GM18499 (cell line): Measurements from ENCODE around the gene KCNK10.

ENCODE experiments used
- ATAC-seq: cut with Tn5 transposase; IDR thresholded peaks from one replicate; pipeline ENCODE4 v1.9.1; 2021; ENCODE audit warnings: moderate number of reproducible peaks; ENCODE audit not compliant: insufficient read depth, unreplicated experiment

Gene KCNK10

DNA sequence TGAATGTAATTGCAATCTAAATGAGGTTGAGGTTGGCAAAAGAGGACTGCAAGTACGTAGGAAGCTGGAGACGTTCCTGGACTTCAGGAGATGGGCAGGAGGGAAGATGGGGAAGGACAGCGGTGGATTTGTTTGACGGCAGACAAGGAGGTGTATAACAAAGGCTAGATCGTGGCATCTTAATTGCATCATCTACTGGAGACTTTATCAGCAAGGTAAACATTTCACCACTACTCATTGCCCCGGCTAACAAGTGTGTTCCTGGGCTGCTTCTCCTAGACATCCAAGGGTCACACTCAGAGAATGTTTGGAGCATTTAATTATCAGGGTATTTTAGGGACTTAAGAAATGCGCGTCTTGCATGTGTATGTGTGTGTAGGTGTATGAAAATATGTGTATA, 128.5 kb downstream of the KCNK10 start:
- no peak for ATAC-seq

DNA sequence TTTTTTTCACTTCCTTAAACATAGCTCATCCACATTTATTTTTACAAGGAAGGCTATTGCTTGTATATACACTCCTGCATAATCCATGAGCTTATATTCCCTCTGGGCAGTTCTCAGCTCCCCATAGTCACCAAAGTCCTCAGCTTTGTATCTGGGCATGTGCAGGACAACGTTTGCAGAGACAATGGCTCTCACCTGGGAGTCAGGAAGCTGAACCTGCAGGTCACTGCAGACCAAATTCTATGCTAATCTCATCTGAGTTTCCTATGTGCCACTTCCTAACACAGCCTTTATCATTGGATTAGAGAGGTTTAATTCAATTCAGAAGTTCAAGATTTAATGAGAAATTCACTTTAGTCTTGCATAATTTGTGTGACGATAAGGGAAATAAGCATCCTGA, 131.5 kb downstream of the KCNK10 start:
- no peak for ATAC-seq

DNA sequence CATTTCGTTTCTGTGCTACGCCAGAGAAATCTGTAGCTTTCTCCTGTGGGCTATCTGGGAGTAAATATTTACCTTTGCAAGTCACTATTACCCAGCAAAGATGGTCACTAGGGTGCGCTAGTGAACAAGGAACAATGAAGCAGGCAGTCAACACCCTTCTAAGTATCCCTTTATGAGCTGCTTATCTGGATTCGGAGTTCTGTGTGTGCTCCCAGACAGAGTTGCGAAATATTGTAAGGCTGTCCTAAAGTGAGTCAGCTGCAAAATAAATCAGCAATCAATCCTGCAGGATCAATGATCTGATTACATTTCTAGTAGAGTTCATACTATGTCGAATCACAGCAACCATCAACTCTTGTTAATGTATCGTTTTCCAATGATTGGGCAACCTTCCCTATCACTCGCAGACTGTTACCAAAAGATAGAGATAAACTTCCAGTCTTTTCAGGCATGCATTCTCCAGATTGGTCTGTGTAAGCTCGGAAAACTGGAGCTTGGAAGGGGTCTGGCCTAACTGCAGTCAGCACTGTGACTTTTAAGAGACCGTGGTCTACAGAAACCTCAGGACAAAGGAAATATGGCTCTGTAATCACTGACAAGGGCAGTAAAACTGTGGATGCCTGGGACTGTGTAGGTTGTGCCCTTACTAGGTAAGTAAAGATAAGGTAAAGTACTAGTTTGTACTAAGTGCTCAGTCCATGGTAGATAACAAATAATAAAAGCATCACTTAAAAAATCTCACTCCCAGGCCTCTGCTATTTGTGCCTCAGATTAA, 133.5 kb downstream of the KCNK10 start:
- no peak for ATAC-seq

DNA sequence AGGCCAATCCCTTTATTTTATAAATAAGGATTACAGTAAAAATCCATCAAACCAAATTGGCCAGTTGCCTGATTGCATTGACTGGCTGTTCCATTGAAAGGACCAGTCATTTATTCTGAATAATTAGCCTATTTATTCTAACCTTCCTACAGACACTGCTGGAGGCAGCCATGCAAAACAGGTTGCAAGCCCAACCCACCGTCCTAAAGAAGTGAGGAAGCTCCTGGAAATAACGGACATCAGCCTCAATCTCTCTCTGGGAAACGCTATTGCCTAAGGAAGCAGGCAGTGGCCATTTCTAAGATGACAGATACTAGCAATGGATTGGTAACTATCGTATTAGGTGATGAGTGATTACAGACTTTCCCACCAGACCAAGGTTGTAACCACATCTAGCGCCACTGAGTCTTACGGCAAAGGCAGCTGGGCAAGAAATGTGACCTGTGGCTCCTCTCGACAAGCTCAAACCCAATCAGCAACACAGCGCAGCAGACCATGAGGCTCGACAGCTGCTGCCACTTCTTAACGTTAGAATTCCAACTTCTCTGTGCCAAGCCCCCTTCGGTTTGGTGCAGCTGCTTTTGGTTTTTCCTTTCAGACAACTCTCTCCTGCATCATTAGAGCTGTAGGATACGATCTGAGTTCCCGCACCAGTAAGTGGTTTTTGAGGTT, 134.2 kb downstream of the KCNK10 start:
- no peak for ATAC-seq

DNA sequence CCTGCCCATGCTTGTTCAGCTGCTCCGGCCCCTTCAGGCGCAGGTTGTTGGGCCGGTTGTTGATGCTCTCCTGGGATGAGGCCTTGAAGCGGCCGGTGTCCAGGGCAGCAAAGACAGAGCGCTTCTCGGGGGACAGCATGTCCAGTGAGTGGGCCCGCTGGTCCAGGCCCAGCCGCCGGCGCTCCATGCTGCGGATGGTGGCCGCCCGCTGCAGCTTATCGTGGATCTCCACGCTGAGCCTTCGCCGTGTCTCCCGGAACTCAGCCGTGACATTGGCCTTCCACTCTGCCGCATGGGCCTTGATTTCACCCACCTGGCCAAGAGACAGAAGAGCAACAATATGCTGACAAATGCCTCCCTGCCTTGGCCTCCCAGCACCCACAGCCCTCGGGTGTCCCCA, 137.2 kb downstream of the KCNK10 start:
- no peak for ATAC-seq

DNA sequence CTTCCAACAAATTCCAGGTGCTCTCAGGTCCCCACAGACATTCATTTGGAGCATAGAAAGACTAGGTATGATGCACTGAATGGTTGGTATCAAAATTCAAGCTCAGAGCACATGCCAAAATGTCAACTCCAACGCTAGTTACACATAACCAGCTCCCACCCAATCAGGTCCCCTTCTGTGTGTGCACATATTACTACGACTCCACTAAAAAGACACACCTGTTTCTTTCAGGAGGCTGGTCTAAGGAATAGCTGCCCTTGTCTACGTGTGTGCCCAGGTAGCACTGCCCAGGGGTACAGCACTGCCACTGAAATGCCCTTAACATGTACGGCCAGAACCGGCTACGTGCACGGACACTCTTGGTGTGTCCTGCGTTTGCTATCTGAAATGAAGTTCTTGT, 138.1 kb downstream of the KCNK10 start:
- no peak for ATAC-seq

DNA sequence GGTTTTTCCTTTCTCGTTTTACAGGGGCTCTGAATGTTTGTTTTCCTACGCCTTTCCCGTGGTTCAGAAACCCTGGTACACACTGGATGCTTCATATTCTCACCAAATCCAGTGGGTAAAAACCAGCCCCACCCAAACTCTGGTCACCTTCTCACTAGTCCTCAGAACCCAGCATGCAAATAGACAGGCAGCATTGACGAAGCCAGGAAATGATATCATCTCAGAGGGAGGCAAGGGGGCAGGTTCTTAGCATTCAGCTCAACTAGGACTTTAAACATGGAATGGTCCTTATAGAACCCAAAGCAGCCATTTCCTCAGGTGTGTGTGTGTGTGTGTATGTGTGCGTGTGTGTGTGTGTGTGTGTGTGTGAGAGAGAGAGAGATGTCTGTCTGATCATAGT, 142.0 kb downstream of the KCNK10 start:
- no peak for ATAC-seq

DNA sequence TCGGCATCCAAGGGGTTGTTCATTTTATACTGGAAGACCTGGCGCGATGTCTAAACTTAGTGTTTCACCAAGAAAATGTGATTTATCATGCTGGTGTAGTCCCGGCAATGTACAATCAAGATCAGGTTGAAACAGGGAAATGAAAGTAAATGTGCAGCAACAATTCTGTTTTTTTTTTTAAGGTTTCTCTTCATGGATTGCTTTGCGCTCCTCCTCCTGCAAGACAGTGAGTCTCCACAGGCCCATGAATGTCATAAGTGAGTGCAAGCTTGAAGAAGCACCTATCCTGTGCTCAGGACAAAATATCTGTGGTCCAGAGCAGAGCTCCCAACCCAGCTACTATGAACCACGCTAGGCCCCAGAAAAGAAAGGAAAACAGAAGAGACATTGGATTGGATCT, 143.4 kb downstream of the KCNK10 start:
- no peak for ATAC-seq

DNA sequence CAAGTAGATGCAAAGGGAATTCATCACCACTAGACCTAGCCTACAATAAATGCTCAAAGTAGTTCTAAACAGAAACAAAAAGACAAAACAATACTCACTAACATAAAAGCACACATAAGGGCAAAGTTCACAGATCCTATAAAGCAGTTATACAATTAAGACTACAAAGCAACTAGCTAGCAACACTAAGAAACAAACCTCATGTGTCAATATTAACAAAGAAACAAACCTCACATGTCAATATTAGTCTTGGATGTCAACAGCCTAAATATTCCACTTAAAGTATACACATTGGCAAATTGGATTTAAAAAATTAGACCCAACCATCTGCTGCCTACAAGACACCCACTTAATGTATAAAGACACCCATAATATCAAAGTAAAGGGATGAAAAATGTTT, 152.7 kb downstream of the KCNK10 start:
- ATAC-seq: no peak

DNA sequence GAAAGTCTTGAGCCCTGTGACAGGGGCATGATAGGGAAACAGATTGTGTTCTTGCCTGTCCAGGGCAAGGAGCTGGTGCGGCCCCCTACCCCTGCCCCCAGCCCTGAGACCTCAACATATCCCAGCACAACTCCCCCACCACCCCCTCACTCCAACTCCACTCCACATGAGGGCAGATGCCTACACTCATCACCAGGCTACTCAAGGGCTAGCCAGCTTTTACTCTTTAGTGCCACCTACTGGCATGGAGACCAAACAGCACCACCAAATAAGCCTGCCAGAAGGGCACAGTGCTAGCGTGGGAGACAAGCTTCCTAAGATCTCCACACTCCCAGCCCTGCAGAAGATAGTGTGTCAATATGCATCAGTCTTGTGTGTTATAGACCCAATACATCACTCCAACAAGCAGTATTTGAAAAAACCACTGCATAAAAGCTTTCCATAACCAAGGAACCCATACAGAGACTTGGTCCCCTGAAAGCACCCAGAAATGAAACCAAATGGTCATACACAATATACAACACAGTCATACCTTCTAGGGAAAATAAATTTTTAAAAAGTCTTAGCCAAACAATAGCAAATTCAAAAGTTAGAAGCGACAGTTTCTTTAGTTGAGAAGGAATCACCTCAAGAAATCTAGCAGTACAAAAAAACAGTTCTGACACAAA, 154.4 kb downstream of the KCNK10 start:
- peak; percentile 68 for ATAC-seq

DNA sequence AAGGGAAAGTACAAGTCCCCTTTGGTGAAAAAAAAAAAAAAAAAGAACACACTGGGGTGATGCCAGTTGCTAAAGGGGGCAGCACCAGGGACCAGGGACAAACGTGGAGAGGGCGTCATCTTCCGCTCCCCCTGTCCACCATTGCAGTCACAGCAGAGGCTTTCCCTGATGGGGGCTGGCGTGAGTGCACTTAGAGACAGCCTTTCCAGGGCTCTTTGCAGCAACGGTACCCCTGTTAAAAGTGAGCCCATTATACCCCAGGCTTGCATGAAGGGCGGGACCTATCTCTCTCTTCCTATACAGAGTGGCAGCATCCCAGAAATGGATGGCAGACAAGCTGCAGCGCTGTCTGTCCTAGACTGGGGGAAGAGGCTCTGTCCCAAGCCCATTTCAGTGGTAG, 155.0 kb downstream of the KCNK10 start:
- no peak for ATAC-seq

DNA sequence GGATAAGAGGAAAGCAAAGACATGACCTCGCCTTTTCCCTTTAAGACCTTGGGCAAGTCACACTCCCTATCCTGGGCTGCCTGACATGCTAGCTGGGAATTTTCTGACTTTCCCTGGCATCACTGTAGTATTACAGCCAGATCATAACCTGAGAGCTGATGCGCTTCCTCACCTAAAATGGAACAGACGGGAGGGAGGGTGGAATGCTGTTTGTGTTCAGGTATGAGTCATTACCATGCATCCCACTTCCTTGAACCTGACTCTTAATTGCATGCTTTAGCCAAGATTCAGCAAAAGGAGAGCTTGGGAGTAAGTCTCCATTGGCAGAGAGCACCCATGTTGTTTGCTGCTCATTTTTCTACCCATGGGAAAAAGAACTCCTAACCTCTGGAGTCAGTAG, 156.5 kb downstream of the KCNK10 start:
- no peak for ATAC-seq

DNA sequence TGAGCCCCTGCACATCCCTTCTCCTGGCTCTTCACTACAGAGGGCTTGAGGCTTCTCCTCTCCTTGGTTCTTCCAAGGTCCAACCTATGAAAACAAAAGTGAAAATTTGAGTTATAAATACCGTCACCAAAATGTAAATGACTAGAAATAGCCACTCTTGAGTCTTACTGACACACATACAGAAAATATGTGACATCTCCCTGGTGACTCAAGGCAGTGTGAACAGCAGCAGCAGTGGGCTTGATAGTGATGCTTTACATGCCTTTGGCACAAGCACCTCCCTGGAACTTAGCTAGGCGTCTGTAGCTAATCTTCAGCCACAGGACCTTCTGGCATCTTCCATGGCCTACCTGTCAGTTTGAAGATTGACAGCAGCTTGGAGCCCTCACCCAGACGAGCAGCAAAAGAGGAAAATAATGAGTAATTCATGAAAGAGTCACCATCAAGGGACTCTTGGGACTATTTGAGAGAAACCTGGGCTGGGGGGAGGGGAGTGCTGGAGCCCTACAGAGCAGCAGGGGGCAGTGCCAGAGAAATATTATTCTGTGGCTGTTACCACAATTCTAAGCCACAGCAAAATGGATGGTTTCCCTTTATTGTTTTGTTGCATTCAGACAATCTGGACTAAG, 158.0 kb downstream of the KCNK10 start:
- ATAC-seq: no peak

DNA sequence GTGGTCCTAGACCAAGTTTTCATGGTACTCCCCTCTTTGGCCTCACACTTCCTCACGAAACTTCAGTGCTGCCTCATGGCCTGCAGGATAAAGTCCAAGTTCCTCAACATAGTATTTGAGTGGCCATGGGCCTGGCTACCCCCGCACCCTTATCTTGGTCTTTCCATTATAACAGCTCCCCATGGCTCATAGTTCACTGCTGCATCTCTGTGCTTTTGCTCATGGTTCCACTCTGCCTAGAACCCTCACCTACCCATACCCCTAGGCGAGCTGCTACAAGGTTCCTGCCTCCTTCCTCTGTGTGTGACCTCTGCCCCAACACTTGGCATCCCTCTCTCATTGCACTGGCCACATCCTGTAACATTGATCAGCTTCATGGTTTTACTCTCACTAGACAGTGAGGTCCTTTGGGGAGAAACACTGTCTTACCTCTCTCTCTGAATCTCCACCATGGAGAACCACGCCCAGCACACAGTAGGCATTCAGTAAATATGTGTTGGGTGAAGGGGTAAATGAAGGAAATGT, 159.3 kb downstream of the KCNK10 start:
- no peak for ATAC-seq

DNA sequence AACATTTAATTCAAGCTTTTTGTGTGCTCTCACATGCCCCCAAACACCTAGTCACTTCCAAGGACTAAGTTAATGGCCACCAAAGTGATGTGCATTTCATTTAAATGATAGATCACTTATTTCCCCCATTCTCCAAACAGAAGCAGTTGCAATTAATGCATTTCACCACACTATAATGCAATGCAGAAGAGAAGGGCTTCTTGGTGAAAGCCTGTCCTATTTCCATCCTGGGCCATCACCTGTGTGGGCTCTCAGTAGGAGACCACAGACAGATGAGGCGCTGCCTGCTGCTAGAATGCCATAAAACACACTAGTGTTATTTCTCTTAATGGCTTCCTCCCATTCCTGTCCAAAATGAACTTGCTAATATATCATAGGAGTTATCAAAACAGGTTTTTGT, 166.9 kb downstream of the KCNK10 start:
- no peak for ATAC-seq

DNA sequence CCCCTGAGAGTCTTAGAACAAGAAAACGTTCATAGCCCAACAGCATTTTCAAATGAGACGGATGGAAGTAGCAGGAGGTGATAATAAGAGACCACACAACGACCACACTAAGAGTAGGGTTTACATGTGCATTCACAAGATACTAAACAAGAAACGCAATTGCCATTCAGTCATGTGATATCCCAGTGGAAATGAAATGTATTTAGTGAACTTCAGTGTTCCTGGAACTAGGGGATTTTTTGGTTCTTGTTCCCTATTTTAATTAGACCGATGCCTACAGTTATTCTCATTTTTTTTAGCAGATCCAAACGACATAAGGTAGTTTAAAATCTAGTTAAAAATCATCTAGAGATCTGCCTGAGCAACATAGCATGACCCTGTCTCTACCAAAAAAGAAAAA, 168.1 kb downstream of the KCNK10 start:
- no peak for ATAC-seq

DNA sequence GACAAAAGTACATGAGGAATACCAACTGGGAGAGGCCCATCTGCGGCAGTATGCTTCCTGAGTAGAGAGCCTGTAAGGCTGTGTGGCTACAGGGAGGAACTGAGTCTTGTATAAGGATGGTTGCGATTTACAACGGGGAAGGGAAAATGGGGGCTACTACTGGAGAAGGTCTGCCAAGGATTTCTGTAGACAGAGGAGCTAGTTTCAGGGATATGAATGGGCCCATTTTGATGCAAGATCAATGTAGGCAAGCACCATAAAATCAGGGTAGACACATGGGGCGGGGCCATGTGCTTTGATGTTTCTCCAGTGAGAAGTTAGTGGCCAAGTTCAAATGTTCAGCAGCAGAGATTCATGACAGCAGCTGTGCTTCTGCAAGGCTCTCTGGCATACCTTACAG, 168.7 kb downstream of the KCNK10 start:
- no peak for ATAC-seq

DNA sequence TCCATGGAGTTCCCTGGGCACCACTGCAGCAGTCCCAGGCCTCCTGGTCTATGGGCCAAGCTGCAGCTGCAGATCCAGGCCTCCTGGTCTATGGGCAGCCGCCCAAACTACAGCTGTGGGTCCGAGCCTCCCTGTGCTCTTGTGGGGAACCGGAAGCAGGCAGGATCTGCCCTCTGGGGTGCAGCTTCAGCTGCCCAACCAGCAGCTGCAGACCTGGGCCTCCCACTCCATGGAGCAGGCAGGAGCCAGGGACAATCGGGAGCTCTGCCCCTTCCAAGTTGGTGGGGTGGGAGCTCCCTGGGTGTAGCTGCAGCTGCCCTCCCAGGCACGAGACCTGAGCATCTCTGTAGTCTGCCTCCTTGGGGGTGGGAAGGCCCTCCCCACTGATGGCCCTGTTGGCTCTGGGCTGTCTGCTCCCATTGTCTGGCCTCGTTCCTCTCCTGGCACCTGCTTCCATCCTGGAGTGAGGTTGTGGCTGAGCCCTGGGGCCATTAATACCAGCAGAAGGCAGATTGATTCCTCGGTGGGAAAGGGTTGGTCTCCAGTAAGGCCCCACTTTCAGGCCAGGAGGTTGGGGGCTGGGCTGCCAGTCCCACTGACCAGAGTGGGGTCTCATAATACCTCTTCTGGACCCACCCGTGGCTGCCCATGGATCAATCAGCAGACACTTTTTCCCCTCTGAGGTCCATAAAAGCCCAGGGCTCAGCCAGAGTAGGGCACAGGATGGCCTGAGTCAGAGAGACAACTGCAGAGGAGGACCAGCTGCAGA, 176.0 kb downstream of the KCNK10 start:
- ATAC-seq: no peak

DNA sequence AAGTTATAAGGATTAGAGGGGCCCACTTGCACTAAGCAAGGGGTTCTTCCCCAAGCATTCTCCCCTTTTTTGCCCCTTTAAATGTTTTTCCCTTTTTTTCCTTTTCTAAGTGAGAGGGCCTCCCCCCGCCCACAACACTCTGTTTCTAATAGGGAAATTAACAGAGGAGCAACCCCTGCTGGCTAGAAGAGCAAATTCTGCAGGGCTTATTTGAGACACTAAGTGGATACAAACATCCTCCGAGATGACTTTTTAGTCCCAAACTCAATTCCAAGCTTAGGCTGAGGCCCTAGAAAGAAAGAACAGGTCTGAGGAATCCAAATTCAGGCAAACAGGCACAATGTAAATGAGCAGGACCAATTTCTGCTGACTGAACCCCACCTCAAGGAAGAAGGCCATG, 179.3 kb downstream of the KCNK10 start:
- no peak for ATAC-seq

DNA sequence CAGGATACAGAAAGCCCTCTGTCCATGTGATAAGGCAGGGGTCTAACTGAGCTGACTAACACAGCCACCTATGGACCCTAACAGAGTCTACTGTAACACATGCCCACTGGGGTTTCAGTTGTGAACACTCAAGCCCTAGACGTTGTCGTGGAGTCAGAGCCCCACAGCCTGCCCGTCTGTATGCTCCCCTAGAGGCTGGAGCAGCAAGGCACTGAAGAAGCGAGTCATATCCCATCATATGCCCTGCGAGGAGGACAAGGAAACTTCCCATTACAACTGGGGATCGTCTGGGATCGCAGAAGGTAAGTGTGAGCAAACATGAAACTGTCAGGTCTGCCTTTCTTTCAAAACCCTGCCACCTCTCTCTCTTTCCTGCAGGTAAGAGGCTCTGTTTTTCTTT, 180.1 kb downstream of the KCNK10 start:
- no peak for ATAC-seq
